HTERT RPE-1 (cell line): ENCODE measurements around the gene EGFR.

Experiments used
- in situ Hi-C: fragments of 300-500 bp; cut with MboI; formaldehyde crosslinking; loops from 4 replicates; pipeline ENCODE4 v1.14.3; 2020; ENCODE audit warnings: low sequenced_read_pairs

EGFR gene

DNA sequence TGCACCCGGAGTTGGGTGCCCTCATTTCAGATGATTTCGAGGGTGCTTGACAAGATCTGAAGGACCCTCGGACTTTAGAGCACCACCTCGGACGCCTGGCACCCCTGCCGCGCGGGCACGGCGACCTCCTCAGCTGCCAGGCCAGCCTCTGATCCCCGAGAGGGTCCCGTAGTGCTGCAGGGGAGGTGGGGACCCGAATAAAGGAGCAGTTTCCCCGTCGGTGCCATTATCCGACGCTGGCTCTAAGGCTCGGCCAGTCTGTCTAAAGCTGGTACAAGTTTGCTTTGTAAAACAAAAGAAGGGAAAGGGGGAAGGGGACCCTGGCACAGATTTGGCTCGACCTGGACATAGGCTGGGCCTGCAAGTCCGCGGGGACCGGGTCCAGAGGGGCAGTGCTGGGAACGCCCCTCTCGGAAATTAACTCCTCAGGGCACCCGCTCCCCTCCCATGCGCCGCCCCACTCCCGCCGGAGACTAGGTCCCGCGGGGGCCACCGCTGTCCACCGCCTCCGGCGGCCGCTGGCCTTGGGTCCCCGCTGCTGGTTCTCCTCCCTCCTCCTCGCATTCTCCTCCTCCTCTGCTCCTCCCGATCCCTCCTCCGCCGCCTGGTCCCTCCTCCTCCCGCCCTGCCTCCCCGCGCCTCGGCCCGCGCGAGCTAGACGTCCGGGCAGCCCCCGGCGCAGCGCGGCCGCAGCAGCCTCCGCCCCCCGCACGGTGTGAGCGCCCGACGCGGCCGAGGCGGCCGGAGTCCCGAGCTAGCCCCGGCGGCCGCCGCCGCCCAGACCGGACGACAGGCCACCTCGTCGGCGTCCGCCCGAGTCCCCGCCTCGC is at the start of gene EGFR:
Gene EGFR (plus strand): TSS at position 657 of the 830 bp plus-strand sequence. CDS start 261 bp downstream, outside the sequence.
- in situ Hi-C loops, result no loop called here

DNA sequence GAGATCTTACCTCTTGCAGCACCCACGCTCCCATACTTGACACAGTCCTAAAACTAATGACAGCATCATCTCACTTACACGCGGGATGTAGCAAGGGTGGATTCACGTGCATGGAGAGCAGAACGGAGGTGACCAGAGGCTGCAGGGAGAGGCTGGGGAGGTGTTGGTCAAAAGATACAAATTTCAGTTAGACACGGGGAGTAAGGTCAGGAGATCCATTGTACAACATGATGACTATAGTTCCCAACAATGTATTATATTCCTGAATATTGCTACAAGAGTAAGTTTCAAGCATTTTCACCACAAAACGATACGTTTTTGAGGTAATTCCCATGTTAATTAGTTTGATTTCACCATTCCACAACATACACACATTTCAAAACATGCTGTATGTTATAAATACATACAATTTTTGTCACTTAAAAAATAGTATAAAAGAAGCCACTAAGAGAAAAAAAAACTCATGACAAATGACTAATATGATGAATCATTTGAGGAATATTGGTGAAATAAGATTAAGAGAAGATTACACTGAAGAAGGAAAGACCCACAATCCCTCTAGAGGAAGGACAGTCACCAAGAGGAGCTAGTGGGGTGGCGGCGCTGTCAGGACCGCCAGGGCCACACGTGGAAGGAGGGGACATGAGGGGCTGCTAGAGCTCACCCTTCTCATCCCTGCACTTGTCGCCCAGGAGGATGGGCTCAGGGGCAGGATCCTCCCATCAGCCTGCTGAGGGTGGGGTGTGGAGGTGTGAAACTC is 49.4 kb upstream of the EGFR start:
- in situ Hi-C loops, result no loop called here

DNA sequence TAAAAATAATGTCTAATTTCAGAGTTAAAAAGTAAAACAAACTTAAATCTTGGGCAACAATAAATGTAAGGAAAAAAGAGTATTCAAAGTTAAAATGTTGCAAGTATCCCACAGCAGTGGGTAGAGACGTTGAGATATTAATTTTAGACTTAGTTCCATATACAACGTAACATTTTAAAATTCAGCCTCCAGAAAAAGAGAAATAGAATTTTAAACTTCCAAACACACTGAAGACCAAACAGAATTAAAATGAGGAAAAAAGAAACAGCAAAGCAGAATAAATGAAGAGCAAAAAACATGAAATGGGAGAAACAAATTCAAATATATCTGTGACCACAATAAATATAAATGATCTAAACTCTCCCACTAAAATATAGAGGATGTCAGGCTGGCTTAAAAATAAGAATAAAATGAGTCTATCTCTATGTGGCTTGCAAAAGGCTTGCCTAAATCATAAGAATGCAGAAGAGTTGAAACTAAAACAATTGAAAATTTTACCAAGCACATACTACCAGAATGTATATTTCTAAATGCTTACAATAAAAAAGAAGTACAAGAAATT is 46.0 kb upstream of the EGFR start:
- in situ Hi-C loops, result no loop called here

DNA sequence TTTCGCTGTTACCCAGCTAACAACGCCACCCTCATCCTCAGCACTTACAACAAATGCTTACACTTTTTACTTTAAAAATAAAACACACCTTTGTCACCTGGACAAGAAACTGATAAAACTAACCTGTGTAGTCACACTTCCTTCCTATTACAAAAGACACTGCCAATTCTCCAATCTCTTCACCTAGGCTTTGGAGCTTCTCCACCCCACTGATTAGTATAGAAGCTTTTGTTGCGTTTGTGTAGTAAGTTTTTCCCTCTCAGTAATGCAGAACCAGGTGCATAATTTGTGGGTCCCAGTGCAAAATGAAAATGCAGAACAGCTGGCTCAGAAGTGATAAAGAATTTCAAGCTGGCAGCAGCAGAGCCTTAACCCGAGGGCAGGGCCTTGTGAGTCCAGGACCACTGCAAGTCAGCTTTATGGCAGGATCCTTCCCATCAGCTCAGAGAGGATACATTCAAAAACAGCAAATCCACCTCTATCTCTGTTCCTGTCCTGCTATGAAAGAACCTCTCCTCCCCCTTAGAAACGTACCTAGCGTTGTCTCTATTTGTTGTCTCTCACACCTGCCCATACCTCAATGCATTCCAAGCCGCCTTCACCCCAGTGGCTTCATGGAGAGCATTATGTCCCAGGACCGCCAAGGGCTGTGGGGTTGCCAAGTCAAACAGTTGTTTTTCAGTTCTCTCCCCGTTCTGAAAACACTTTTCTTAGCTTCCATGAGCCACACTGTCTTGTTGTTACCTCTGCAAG is 40.3 kb upstream of the EGFR start:
- in situ Hi-C loops, result no loop called here

DNA sequence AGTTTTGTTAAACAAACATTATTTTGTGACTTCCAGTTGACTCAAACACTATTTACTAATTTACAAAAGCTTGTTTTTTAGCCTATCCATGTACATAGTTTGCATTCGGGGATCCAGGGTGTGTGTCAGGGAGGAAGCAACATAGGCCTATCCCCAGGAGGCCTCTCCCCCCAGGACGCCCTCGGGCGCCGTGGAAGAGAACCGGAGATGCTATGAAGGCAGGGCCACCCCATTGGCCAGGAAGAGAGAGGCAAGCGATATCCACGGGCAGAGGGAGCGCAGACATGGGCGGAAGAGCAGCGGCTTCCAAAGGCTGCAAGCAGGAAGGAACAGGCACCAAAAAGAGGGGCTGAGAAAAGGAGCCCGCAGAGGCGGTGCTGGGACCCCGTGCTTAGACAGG is 38.3 kb upstream of the EGFR start:
- in situ Hi-C loops, result no loop called here

DNA sequence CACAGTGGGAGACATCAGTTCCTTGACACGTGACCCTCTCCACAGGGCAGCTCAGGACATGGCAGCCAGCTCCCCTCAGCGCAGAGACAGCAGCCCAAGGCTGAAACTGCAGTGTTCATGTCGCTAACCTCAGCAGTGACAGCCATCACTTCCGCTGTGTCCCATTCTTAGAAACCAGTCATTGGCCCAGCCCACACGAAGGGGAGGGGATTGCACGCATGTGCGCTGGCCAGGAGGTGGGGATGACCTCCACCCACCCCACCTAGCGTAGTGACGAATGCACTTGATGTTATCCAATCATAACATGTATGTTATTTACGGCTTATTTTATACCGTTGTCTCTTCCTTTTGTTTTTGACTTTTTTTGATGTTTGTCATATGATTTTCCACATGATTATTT is 36.9 kb upstream of the EGFR start:
- in situ Hi-C loops, result no loop called here

DNA sequence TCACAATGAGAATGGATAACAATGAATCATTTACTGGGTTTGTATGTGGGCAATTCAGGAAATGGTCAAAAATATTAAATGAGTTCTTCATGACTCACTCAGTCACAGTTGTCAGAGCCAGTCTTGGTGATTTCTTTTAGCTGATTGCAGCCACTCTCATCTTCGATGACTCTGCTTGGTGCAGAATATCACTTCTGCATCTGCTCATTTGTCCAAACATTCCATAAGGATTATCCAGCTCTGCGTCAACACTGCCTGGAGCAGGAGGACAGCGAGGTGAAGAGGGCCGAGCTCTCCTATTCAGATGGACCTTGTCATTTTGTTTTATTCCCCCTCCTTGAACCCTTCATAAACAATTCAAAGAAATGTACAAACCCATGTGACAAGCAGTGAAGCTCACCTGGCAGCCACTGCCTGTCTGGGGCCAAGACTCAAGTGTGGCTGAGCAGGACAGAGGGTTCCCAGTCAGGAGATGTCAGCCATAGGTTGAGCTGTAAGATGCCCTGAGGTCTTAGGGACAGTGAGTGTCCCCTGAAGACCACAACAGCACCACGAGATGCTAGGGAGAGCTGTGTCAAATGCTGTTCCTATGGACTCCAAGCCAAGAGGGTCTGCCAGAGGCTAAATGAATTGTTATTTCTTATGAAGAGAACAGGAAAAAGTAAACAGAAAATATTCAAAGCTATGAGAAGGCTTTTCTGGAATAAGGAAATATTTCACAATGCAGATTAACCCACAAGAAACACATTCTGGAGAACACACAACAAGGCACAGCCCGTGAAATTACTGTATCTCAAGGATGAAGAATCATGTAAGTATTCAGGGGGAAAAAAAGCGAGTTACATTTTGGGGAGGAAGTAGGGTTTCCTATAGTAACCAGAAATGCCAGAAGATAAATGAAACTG is 33.1 kb upstream of the EGFR start:
- in situ Hi-C loops, result no loop called here

DNA sequence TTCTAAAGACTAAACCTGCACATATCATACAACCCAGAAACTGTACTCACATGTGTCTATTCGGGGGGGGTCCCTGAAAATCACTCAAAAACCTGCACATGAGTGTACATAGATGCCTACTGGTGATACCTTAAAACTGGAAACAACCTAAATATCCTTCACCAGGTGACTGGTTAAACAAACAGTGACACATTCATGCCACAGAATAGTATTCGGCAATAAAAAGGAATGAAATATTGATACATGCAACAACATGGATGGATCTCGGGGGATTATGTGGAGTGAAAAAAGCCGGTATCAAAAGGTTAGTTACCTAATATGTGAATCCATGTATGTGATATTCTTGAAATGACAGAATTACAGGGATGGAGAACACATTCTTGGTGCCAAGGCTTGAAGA is 32.1 kb upstream of the EGFR start:
- in situ Hi-C loops, result no loop called here

DNA sequence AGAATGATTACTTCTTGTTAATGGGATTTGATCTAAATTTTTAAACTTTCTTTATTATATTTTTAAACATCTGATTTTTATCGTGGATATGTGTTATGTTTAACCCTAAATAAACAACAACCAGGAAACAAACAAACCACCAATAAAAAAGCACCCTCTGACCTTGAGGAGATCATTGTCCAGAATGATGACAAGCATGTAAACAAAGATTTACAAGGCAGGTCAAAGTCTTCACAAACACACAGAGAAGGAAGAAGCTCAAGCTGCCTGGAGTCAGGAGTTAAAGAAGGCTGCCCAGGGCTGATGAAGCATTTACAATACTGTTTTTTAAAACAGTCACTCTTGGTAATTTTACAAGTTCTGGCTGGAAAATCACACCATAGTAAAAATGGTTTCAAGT is 31.0 kb upstream of the EGFR start:
- in situ Hi-C loops, result no loop called here

DNA sequence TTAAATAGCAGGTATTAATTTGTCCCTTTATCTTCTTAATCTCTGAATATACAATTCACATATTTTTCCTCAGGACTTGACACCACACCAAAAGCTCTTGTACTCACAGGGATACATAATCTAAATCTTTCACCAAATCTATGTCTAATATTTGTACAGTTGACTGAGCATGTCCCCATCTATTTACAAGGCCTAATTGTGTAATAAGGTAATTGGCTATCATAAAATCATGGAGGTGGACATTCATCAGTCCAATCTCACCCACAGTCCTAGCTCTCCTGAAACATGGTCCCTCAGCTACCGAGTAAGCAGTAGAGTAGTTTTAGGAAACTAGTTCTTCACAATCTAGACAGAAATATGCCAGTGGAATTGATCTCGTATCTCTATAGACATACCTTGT is 30.3 kb upstream of the EGFR start:
- in situ Hi-C loops, result no loop called here

DNA sequence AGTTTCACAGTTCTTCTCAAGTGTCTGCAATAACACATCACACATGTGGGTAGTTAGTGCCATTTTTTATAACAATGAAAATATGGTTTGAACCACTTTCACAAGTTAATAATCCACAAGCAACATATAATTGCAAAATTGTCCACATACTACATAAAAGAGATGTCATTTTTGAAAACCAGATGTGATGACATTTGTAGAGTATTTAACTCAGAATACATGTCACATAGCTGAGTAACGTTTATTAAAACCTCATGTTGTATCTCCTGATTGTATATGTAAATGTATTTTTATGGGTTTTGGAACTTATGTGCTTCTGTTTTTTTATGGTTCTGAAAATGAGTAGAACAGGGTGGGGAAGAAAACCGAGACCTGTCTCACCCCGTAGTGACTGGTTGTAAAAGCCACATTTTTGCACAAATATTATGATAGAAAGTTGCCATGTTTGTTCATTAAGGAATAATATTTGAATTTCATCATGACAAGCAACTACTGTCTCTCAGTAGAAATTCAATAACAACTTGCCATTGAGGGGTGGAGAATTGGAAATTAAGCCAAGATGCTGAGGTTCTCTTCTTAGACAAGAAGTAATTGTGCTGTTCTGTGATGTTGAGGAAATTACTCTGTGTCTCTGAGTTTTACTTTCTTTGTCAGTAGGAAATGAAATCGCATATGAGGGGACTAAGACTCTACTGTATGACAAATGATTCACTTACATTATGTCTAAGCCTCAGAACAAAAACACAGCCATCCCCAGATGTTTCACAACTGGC is 29.2 kb upstream of the EGFR start:
- in situ Hi-C loops, result no loop called here

DNA sequence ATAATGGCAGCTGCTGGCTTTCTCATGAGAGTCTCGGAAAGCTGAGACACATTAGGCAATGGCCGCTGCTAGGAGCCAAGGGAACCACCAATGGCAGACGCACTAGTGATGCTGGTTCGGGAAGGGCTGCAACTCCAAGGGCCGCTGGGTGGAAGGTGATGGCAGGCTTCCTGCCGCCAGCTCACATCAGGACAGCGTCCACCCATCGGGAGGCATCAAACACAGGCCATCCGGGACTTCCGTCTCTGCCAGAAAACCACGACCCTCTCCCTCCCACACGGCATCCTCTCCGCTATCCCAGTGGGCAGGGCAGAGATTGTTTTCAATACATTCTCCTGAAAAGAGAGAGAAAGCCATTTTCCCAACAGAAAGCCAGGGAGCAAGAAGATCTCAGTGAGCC is 27.5 kb upstream of the EGFR start:
- in situ Hi-C loops, result no loop called here

DNA sequence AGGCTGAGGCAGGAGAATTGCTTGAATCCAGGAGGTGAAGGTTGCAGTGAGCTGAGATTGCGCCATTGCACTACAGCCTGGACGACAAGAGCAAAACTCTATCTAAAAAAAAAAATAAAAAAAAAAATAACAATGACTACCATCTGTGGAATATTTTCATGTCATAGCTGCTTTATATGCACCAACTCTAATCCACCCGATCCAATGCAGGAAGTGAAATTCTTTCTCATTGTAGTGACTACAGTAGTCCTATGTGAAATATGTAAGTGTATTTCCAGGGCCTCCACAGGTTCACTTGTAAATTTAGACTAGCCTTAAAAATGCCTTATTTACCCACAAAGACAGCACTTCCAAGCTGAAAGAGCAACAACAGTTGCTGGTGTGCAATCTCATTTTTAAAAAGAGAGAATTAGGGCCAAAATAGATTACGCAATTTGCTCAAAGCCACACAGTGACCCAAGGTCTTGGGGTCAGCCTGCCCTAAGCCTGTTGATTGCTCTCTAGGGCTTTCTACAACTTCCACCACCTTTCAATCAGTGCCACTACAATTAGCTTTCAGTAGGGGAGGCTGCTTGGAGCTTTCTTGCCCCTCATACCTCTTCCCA is 25.8 kb upstream of the EGFR start:
- in situ Hi-C loops, result no loop called here

DNA sequence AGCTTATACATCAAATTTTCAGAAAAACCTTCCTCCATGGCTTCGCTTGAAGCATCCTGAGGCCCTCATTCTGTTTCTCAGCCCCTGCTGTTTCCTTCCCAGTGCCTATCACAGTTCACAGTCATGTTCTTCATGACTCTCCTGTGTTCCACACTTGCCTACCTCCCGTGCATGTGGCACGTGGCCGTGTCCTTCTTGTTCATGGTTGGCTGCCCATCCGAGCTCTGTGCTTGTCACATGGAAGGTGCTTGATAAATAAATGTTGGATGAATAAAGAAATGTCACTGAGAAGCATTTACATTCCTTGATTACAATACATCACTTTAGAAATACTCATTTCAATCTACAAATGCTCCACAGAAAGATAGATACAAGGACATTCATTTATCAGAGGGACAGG is 23.7 kb upstream of the EGFR start:
- in situ Hi-C loops, result no loop called here

DNA sequence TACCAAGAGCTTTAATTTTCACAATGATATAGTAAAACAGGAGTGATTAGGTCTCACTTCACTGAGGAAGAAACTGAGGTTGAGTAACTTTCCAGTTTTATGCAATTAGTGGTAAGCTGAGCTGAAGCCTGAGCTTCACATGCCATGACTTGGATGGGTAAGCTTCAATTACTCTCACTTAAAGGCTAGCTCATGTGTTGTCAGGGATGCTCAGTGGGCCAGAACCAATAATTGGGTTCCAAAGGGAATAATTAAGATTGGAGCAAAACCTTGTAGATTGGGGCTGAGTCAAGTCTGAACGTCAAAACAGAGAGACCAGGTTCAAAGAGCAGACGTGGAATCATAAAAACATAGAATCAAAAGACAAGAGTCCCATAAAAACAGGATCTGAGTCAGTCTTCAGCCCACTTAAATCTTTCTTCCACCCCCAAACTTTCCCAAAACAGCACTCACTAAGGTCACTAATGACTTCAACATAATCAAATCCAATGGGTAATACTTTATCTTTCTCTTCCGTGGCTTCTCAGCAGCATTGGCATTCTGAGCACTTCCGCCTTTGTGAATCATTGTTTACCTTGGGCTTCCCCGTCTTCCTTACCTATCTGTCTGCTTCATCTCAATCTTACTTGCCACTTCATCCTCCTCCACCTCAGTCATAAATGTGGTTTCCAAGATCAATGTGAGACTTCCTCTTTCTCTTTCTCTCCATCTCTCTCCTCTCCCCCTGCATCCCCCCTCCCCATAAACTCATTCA is 23.0 kb upstream of the EGFR start:
- in situ Hi-C loops, result no loop called here

DNA sequence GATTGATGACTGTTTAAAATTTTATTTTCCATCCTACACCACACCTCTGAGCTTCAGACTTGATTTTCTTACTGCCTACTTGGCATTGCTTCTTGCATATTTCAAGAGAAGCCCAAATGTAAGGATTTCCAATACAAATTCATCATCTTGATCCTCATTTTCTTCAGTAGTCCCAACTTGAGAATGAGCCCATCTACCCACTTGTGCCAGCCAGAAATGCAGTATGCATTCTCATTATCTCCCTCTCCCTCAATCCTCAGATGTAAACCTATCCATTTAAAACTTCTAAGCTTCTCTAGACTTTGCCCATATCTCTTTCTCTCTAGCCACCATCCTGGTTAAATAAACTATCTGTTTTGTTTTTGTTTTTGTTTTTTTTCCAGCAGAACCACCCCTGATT is 22.4 kb upstream of the EGFR start:
- in situ Hi-C loops, result no loop called here

DNA sequence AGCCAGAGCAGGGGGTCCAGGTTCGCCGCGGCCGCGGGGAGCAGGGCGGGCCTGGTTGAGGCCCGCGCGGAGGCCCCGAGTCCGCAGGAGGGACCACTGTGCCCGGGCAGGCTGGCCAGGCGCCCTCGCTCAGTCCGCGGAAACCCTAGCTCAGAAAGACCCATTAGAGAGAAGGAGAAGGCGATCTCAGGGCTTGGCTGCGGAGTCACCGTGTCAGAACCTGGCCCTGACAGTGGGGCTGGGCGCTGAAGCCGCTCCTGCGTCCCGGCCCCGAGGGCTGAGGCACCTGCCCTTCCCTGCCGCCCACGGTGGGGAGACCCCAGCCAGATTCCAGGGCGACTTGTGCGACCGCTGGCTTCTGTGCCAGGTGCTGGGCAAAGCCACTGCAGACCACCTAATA is 14.2 kb upstream of the EGFR start:
- in situ Hi-C loops, result no loop called here

DNA sequence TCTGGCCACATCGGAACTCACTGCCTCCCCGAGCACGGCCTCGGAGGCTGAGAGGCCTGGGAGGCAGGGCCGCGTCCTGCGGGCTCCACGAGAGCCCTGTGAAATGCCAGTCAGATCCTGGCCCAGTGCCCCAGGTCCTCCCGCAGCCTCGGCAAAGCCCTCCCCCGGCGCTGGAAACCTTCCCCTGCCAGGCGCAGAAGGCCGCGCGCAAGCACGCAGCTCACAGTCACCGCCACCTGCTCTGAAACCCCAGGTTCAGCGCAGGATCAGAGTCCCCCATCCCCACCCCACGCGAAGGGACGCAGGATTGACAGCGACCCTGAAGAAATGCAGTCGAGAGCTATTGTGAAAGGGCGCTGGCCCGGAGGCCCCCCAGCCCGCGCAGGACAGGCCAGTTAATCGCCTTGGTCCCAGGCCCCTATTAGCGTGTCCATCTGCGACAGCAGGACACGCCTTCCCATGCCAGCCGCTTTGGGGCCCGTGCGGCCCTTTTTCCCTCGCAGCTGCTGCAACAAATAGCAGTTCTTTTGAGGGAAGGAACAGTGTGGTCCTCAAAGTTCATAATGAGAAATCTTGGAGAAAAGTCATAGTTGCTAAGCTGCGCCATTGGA is 13.5 kb upstream of the EGFR start:
- in situ Hi-C loops, result no loop called here
